HFF-Myc (cell line): Measurements from ENCODE around the gene CFAP100.

Experiments used
- DNase-seq: peaks from one replicate; pipeline ENCODE4 v3.0.0-alpha.2; 2011; ENCODE audit warnings: low read depth; ENCODE audit errors: extremely low read depth
- H3K4me3 ChIP-seq: replicated peaks from 2 replicates; pipeline ENCODE4 v1.5.1; 2011; ENCODE audit warnings: low read depth, mild to moderate bottlenecking, control low read depth, low read length
- TF ChIP-seq, protein P1 (sequence below): IDR thresholded peaks from 2 replicates; pipeline ENCODE4 v1.5.1; 2012; ENCODE audit warnings: mild to moderate bottlenecking, low read depth, low read length, control low read depth; ENCODE audit errors: missing control alignments

CFAP100 gene

DNA sequence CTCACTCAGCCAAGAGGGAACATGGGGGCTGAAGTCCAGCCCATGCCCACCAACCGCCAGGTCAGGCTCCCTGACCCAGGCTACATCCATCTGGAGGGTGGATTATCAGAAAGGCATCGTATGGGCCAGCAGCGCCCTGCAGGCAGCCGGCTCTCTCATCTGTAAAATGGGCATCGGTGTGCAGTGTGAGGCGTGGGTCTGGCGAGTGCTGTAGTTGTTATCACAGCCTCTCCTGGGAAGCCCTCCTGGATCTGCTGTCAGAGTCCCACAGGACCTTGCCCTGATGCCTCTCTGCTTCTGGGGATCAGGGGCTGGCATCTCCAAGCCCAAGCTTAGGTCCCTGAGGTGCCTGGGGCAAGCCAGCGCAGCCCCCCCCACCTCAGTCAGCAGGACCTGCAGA, 27.4 kb downstream of the CFAP100 start:
- TF ChIP-seq, protein P1, sequence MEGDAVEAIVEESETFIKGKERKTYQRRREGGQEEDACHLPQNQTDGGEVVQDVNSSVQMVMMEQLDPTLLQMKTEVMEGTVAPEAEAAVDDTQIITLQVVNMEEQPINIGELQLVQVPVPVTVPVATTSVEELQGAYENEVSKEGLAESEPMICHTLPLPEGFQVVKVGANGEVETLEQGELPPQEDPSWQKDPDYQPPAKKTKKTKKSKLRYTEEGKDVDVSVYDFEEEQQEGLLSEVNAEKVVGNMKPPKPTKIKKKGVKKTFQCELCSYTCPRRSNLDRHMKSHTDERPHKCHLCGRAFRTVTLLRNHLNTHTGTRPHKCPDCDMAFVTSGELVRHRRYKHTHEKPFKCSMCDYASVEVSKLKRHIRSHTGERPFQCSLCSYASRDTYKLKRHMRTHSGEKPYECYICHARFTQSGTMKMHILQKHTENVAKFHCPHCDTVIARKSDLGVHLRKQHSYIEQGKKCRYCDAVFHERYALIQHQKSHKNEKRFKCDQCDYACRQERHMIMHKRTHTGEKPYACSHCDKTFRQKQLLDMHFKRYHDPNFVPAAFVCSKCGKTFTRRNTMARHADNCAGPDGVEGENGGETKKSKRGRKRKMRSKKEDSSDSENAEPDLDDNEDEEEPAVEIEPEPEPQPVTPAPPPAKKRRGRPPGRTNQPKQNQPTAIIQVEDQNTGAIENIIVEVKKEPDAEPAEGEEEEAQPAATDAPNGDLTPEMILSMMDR = no peak
- no peak overlapping the region for H3K4me3 ChIP-seq
- DNase-seq = no peak

DNA sequence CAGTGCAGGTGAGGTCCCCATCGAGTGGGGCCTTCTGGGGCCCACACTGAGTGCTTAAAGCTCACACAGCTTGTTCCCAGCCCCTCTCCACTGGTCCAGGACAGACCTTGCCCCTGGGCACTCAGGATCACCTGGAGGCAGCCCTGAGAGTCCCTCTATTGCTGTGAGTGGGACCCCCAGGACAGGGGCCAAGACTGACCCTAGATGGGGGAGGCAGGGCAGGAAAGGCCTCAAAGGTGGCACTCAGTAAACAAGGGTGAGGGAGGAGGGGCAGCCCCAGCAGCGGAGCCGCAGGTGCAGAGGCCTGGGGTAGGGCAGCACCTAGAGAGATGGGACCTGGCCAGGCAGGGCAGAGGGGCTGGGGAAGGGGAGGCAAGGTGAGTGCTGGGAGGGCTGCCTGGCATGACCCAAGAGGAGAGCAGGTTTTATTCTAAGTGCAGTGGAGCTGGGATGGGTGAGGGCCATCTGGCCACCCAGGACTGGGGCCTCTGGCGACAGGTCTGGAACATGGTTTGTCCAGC, 27.9 kb downstream of the CFAP100 start:
- no peak for DNase-seq
- TF ChIP-seq, protein P1 = no peak
- no peak overlapping the region for H3K4me3 ChIP-seq

DNA sequence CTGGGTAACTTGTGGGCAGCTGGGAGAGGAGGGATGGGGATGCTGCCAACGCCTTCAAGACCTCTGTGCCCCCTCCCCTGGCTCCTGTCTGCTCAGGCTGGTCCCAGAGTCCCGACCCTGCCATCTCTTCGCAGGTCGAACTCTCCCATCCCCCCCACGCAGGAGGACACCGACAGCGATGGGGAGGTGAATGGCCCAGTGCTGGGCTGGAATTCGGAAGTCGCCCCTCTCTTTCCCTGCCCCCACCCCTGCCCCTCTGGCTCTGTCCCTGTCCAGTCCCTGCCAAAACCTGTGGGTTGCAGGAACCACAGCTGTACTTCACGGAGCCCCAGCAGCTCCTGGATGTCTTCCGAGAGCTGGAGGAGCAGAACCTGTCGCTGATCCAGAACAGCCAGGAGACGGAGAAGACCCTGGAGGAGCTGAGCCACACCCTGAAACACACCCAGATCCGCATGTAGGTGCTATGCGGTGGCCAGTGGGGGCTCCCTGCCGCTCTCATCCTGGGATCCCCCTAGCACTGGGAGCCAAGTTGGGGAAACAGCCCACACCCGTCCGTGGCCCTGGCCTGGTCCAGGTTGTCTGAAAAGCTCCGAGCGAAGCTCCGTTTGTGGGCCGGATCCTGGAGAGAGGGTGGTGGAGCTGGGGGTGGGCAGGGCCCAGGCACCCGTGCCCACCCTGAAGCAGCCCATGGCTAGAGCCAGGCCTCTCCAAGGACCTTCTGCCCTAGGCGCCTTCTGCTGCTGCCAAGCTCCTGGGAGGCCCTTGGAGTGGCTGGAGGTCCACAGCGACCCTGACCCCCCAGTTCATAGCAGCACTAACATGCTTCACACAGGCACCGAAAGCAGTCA, 28.7 kb downstream of the CFAP100 start:
- no peak overlapping the region for H3K4me3 ChIP-seq
- TF ChIP-seq, protein P1 = no peak
- DNase-seq = no peak

DNA sequence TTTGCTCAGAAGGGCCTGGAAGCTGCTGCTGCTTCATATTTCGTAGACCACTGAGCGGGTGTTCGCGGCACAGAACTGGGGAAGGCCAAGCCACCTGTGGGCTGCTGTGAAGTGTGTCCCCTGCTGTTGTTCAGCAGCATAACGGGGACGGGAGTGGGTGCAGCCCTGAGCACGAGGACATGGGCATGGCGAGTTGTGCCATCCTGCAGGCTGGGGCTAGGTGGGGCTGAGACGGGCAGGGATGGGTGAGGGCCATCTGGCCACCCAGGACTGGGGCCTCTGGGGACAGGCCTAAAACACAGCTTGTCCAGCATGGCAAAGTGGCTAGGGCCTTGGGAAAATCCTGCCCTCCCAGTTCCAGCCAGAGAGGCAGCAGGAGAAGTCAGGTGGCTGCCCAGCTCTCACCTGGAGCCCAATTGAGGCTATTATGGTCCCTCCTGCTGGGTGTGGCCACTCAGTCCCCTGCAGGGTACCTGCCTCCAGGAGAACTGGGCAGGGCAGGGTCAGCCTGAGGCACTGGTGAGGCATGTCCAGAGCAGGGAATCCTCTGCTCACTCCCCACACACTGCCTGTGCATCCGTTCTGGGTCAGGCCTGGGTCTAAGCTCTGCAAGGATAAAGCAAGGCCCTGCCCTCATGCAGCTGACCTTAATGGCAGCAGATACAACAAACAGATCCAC, 29.5 kb downstream of the CFAP100 start:
- TF ChIP-seq, protein P1 = no peak
- H3K4me3 ChIP-seq = no peak overlapping the region
- DNase-seq = no peak

DNA sequence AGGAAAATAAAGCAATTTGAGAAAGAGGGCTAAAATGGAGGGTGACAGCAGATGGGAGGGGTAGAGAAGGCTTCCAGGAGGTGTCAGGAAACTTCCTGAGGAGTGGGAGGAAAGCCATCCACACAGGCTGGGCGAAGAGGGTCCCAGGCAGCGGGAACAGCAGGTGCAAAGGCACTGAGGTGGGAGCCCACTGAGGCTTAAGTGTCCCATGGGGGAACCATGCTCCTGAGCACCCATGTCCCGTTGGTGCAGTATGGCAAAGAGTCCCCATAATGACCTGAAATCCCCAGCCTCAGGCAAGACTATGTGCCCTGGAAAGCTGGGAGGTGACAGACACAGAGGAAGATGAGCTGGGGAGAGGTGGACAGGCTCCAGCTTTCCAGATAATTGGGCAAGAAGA, 30.0 kb downstream of the CFAP100 start:
- TF ChIP-seq, protein P1 = no peak
- H3K4me3 ChIP-seq = no peak overlapping the region

DNA sequence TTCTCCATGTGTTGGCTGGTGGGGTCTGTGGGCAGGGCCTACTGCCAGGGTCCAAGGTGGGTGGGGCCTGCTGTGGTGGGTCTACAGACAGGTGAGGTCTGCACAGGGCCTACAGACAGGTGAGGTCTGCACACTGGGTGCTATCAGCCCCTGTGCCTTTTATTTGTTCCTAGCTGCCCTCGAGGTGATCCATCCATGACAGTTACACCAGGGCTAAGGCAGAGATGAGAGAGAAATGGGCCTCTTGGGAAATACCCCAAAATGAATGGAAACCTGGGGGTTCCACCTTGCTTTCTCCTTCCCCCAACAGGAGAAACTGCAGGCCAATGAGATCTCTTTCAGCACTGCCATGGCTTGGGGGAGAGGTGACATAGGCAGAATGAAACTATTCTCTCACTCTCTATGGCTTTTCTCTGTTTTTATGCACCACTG, 36.4 kb downstream of the CFAP100 start:
- DNase-seq = no peak
- no peak overlapping the region for H3K4me3 ChIP-seq
- TF ChIP-seq, protein P1 = no peak

More for the DNA sequence above, 30.0 kb downstream of the CFAP100 start:
- DNase-seq = no peak
